Right lobe of liver (tissue), 6 donors: ENCODE results near the gene CPN2. TPM values are rescaled to one million over a fixed set of nuclear protein-coding genes. Genes with fewer than 3 reads are reported as not detected.

ENCODE experiments used
- ATAC-seq, 4 donors: fragments of 200-7000 bp; cut with Tn5 transposase; one replicate each; pipeline ENCODE4 v1.9.1; 2020; ENCODE audit warnings: mild to moderate bottlenecking in 4 of 4, moderate library complexity in 4 of 4
- DNase-seq, 3 donors: peaks; one replicate each; pipeline ENCODE4 v3.0.0-alpha.2; 2020
- H3K27ac ChIP-seq, 3 donors: fragments of 200-600 bp; one replicate each; pipeline ENCODE4 v1.8.0; 2022
- H3K27me3 ChIP-seq, 2 donors: fragments of 200-600 bp; one replicate each; pipeline ENCODE4 v1.8.0; 2022
- H3K36me3 ChIP-seq, 4 donors: fragments of 200-600 bp; sonication (generic) in 1 of 4; one replicate each; pipeline versions ENCODE4 v1.5.1 to v1.8.0; 2017 to 2022; ENCODE audit warnings: control low read depth in 1 of 4
- H3K4me1 ChIP-seq, 4 donors: fragments of 200-600 bp; sonication (generic) in 1 of 4; one replicate each; pipeline versions ENCODE4 v1.5.1 to v1.8.0; 2017 to 2022; ENCODE audit warnings: control low read depth in 1 of 4
- H3K4me3 ChIP-seq, 3 donors: fragments of 200-600 bp; one replicate each; pipeline ENCODE4 v1.8.0; 2022
- H3K9me3 ChIP-seq, 4 donors: fragments of 200-600 bp; sonication (generic) in 1 of 4; one replicate each; pipeline versions ENCODE4 v1.5.1 to v1.8.0; 2017 to 2022; ENCODE audit warnings: control low read depth in 1 of 4
- POLR2A ChIP-seq: fragments of 450-650 bp; IDR thresholded peaks from one replicate; pipeline ENCODE4 v1.6.1; 2017; ENCODE audit warnings: antibody characterized with exemption, mild to moderate bottlenecking
- WGBS: methylation state at CpG from one replicate; pipeline ENCODE4 v1.1.6; 2018; ENCODE audit warnings: low coverage, low lambda C conversion rate; ENCODE audit not compliant: insufficient coverage; ENCODE audit errors: missing lambda C conversion rate; 5-methylcytosine and 5-hydroxymethylcytosine counted together
- intact Hi-C, 2 donors: fragments of 100-400 bp; cut with DNase I; formaldehyde crosslinking; loops; one replicate each; pipeline versions ENCODE4 v1.11.2 to v1.14.1; 2022
- total RNA-seq, 6 experiments: library from RNA; depleted of rRNA in 2 of 6; stranded (reverse); fragments of >200 nt in 2 of 6; fragmentation: NEBNext Ultra II Directional in 3 of 6; extraction: Animal tissue kit (Norgen Biotek cat#: 25700) in 3 of 6; gene quantifications; one replicate each; pipeline versions ENCODE4 v1.1.0 to v1.2.4, GENCODE V29; 2016 to 2023
- TF ChIP-seq, protein P1 (sequence below), 4 donors: fragments of 200-600 bp in 3 of 4; fragments of 450-650 bp in 1 of 4; IDR thresholded peaks; one replicate each; pipeline versions ENCODE4 v1.5.1 to v1.8.0; 2016 to 2022; ENCODE audit warnings: antibody characterized with exemption in 4 of 4, mild to moderate bottlenecking in 2 of 4
- donor health status: DM: no; HTN: yes; CAD: no.
- donor health status: DM: no; HTN: no; CAD: no.
- donor health status: DM: no; HTN: no; CAD: no.
- donor health status: DM: no; HTN: yes; CAD: no.
- donor health status: DM: no; HTN: yes; CAD: no.

CPN2 gene
- total RNA-seq, 6 experiments from 2014 or later: 173 to 307 (median 202) TPM

- Histone ChIP-seq H3K36me3 (no peaks in the 10 kb centered on the region), H3K9me3 (no peaks in the 10 kb centered on the region), H3K27ac (peak overlapping the region in 1 of 3 donors; percentile 81), H3K4me3 (no peak overlapping the region), H3K27me3 (no peaks in the 10 kb centered on the region), H3K4me1 (peaks cover 0 to 19% (median 8%) of the 10 kb centered on the region in 4 donors)
- no peak for DNase-seq
- intact Hi-C loops: no loop called here
- TF ChIP-seq POLR2A: no peak
- TF ChIP-seq, protein P1, sequence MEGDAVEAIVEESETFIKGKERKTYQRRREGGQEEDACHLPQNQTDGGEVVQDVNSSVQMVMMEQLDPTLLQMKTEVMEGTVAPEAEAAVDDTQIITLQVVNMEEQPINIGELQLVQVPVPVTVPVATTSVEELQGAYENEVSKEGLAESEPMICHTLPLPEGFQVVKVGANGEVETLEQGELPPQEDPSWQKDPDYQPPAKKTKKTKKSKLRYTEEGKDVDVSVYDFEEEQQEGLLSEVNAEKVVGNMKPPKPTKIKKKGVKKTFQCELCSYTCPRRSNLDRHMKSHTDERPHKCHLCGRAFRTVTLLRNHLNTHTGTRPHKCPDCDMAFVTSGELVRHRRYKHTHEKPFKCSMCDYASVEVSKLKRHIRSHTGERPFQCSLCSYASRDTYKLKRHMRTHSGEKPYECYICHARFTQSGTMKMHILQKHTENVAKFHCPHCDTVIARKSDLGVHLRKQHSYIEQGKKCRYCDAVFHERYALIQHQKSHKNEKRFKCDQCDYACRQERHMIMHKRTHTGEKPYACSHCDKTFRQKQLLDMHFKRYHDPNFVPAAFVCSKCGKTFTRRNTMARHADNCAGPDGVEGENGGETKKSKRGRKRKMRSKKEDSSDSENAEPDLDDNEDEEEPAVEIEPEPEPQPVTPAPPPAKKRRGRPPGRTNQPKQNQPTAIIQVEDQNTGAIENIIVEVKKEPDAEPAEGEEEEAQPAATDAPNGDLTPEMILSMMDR (IDR thresholded peaks at IDR 0.05): no peak
- peak in 1 of 4 donors; percentile 3 for ATAC-seq
- WGBS: 81% methylated on average over 5 of the region's 5 CpGs
Measured at GRCh38 chr3:194395212-194395611, 44.1 kb upstream of the CPN2 start.

GRCh38 chr3:194392576-194392975 is 41.4 kb upstream of the CPN2 start:
- no peak overlapping the region for H3K27ac ChIP-seq
- H3K4me3 ChIP-seq: no peak overlapping the region
- DNase-seq: no peak
- no peaks in the 10 kb centered on the region for H3K9me3 ChIP-seq
- H3K27me3 ChIP-seq: no peaks in the 10 kb centered on the region
- ATAC-seq: no peak
- 76% methylated on average over 3 of the region's 7 CpGs for WGBS
- TF ChIP-seq POLR2A: no peak
- TF ChIP-seq, protein P1 (IDR thresholded peaks at IDR 0.05): no peak
- H3K36me3 ChIP-seq: no peaks in the 10 kb centered on the region
- intact Hi-C loops: no loop called here
- peaks cover 0 to 16% (median 4%) of the 10 kb centered on the region in 4 donors for H3K4me1 ChIP-seq

DNA sequence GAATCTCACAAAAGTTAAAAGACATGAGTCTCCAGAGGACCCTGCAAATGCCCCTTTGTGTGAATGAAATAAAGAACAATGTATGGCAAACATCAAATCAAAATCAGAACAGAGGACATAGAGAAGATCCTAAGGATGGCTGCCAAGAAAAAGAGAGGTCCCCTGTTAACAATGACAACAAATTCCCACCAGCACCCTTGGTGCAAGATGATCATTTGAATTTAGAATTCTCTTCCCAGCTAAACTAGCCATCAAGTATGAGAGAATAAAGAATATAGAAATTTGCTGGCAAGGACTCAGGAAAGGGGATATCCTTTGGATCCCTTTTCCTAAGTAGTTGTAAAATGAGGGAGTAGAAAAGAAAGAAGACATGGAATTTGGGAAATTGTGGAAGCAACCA is 39.7 kb upstream of the CPN2 start:
- TF ChIP-seq POLR2A: no peak
- TF ChIP-seq, protein P1 (IDR thresholded peaks at IDR 0.05): no peak
- H3K4me3 ChIP-seq: no peak overlapping the region
- H3K27ac ChIP-seq: no peak overlapping the region
- no peaks in the 10 kb centered on the region for H3K36me3 ChIP-seq
- H3K4me1 ChIP-seq: peaks cover 0 to 7% (median 0%) of the 10 kb centered on the region in 4 donors
- DNase-seq (no peak), ATAC-seq (no peak)
- intact Hi-C loops: no loop called here
- no peaks in the 10 kb centered on the region for H3K27me3 ChIP-seq
- no peaks in the 10 kb centered on the region for H3K9me3 ChIP-seq

DNA sequence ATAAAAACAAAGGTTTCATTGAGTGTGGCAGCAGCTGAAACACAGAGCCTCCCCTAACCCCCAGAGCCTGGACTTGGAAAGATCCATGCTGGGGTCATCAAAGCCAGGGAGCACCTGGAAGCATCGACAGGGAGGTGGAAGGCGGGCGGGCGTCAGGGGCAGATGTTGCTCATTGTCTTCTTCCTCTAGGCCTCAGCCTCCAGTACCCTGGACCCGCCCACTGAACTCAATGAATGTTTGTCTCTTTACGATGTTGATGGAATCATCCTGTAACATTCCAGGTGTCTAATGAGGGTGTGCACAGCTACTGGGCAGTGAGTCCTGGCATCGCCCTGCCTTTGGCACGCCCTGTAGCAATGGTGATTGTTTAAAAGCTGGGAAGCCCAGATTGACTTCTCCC is 38.1 kb upstream of the CPN2 start:
- no peaks in the 10 kb centered on the region for H3K36me3 ChIP-seq
- DNase-seq: no peak
- H3K4me3 ChIP-seq: no peak overlapping the region
- H3K27me3 ChIP-seq: no peaks in the 10 kb centered on the region
- no peak for TF ChIP-seq POLR2A
- TF ChIP-seq, protein P1 (IDR thresholded peaks at IDR 0.05): no peak
- no peaks in the 10 kb centered on the region for H3K4me1 ChIP-seq
- intact Hi-C loops: no loop called here
- no peak for ATAC-seq
- 96% methylated on average over 4 of the region's 8 CpGs for WGBS
- H3K9me3 ChIP-seq: no peaks in the 10 kb centered on the region
- no peak overlapping the region for H3K27ac ChIP-seq

- Histone ChIP-seq H3K4me1 (no peaks in the 10 kb centered on the region), H3K9me3 (no peaks in the 10 kb centered on the region), H3K27me3 (no peaks in the 10 kb centered on the region), H3K27ac (no peak overlapping the region), H3K36me3 (no peaks in the 10 kb centered on the region), H3K4me3 (no peak overlapping the region)
- intact Hi-C loops: no loop called here
- 89% methylated on average over 6 of the region's 8 CpGs for whole genome bisulfite sequencing
- no peak for TF ChIP-seq POLR2A
- ATAC-seq (no peak), DNase-seq (no peak)
Measured at GRCh38 chr3:194387926-194388418, 36.8 kb upstream of the CPN2 start.
